OCI-LY7 (cell line): ENCODE measurements around the gene EXOC4.

ENCODE experiments used
- EZH2phosphoT487 ChIP-seq: fragments of 200-600 bp; sonication (generic); IDR thresholded peaks from 2 replicates; pipeline ENCODE4 v1.6.1; 2018; ENCODE audit warnings: low read depth, borderline replicate concordance, mild to moderate bottlenecking, mixed run types, antibody characterized with exemption, low read length, moderate library complexity, mixed read lengths
- TF ChIP-seq, protein P1 (sequence below): fragments of 200-600 bp; sonication (generic); conservative IDR thresholded peaks from 2 replicates; pipeline ENCODE4 v1.5.1; 2014; ENCODE audit warnings: mild to moderate bottlenecking, antibody characterized with exemption, low read length, moderate library complexity, mixed read lengths

DNA sequence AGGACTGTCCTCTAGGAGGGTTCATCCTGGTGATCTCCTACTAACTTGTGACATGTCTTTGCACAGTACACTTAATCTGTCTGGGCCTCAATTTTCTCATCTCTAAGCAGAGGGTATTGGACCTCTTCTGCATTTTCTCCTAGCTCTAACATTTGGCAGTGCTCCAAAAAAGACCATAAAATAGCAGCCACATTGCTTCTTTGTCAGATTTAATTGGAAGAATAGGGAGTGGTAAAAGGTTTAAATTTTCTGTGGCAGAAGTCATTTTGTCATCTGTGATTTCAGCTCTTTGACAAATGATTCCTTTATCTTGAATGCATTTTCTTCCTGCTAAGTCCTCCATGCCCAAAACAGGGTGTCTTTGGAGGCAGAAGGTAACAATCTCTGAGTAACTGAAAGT is 584.3 kb downstream of the EXOC4 start:
- TF ChIP-seq, protein P1, sequence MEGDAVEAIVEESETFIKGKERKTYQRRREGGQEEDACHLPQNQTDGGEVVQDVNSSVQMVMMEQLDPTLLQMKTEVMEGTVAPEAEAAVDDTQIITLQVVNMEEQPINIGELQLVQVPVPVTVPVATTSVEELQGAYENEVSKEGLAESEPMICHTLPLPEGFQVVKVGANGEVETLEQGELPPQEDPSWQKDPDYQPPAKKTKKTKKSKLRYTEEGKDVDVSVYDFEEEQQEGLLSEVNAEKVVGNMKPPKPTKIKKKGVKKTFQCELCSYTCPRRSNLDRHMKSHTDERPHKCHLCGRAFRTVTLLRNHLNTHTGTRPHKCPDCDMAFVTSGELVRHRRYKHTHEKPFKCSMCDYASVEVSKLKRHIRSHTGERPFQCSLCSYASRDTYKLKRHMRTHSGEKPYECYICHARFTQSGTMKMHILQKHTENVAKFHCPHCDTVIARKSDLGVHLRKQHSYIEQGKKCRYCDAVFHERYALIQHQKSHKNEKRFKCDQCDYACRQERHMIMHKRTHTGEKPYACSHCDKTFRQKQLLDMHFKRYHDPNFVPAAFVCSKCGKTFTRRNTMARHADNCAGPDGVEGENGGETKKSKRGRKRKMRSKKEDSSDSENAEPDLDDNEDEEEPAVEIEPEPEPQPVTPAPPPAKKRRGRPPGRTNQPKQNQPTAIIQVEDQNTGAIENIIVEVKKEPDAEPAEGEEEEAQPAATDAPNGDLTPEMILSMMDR = no peak
- TF ChIP-seq EZH2phosphoT487 = no peak
